ENCODE results near the gene DMD.

The DMD gene

DNA sequence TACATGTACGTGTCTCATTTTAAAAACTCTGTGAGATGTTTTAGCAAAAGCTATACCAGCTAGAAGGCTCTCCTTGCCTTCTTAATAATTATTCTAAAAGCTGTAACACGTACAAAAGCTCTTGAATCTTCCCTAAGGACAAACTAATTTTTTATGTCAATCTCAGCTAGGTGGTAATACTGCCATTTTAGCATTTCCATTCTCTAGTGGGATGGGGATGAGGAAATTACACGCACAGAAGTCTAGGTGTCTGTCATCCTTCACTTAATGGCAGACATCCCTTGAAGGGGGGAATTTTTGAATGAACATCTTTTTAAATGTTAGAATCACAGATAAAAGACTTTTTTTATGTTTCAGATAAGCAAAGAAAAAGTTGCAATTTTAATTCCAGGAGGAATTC is 569.1 kb downstream of the DMD start:
- no peak for DNase-seq
- no peak overlapping the region for H3K4me3 Mint-ChIP-seq
- peaks cover 0 to 1% of the 10 kb centered on the region in 2 donors for H3K9me3 Mint-ChIP-seq
- no peaks in the 10 kb centered on the region for H3K4me1 Mint-ChIP-seq
- ATAC-seq (replicated peaks) = no peak
- no peaks in the 10 kb centered on the region for H3K36me3 Mint-ChIP-seq
- no peaks in the 10 kb centered on the region for H3K27me3 Mint-ChIP-seq
- H3K27ac Mint-ChIP-seq = no peak overlapping the region

DNA sequence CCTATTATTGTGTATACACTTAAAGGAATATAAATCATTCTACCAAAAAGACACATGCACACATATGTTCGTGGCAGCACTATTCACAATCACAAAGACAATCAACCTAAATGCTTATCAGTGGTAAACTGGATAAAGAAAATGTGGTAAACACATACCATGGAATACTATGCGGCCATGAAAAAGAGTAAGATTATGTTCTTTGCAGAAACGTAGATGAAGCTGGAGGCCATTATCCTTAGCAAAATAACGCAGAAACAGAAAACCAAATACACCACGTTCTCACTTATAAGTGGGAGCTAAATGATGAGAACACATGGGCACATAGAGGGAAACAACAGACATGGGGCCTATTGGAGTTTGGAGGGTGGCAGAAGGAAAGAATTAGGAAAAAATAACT is 593.2 kb downstream of the DMD start:
- peaks cover 0 to 3% of the 10 kb centered on the region in 2 donors for H3K27me3 Mint-ChIP-seq
- no peak overlapping the region for H3K27ac Mint-ChIP-seq
- no peak overlapping the region for H3K4me3 Mint-ChIP-seq
- peaks cover 0 to 10% of the 10 kb centered on the region in 2 donors for H3K9me3 Mint-ChIP-seq
- ATAC-seq (replicated peaks) (no peak), DNase-seq (no peak)
- H3K36me3 Mint-ChIP-seq = no peaks in the 10 kb centered on the region
- no peaks in the 10 kb centered on the region for H3K4me1 Mint-ChIP-seq

DNA sequence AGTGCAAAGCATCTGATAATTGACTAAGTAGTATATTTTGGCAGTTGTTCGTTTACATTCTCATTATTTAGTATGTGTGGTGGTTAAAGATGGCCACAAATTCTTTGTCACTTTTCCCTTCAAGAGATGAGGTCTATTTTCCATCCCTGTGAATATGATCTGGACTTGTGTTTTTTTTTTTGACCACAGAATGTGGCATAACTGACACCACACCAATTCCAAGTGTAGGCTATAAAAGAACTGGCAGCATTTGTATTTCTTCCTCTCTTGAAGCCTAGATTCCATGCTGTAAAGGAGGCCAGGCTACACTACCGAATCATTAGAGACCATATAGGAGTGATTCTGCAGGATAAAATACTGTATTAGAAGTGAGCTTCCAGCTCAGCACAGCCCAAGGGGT is 596.6 kb downstream of the DMD start:
- H3K27ac Mint-ChIP-seq = no peak overlapping the region
- peaks cover 0 to 2% of the 10 kb centered on the region in 2 donors for H3K27me3 Mint-ChIP-seq
- no peak overlapping the region for H3K4me3 Mint-ChIP-seq
- H3K9me3 Mint-ChIP-seq = peaks cover 0 to 10% of the 10 kb centered on the region in 2 donors
- no peak for ATAC-seq (replicated peaks)
- no peaks in the 10 kb centered on the region for H3K4me1 Mint-ChIP-seq
- no peaks in the 10 kb centered on the region for H3K36me3 Mint-ChIP-seq
- DNase-seq = no peak

DNA sequence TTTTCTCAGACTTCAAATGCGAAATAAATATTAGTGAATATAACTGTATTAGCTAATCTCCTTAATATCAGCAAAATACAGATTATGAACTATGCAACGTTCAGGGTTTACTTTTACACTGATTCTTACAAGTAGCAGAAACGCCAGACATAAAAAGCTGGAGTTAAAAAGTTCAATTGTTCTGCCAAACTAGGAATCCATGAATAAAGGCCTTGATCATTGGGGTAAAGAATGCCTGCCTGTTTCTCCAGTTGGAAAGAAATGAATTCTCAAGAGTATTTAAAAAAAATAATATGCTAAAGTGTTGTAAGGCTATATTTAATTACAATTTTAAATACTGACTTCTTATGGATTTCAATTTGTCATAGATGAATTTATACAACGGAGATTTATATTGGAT is 612.2 kb downstream of the DMD start:
- no peak for DNase-seq
- Mint-ChIP-seq H3K27ac (no peak overlapping the region), H3K27me3 (no peaks in the 10 kb centered on the region), H3K36me3 (no peaks in the 10 kb centered on the region), H3K4me3 (no peak overlapping the region), H3K9me3 (peaks cover 0 to under 1% of the 10 kb centered on the region in 2 donors), H3K4me1 (no peaks in the 10 kb centered on the region)
- no peak for ATAC-seq (replicated peaks)

DNA sequence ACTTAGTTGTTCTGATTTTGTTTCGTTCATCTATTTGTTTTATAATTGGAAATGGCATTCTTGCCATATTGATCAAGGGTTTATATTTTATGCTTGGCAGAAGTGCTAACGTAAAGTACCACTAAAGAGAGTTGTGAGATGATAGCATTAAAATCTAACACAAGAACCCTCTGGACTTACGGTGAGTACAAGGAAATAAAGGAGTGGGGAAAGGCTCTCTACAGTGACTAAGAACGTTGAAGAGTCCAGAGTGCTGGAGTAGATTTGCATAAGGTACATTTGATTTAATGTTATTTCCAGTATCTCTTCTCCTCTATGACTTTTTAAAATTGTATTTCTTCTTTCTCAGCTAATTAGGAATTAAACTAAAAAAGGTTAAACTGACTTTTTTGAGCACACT is 612.6 kb downstream of the DMD start:
- DNase-seq = no peak
- H3K9me3 Mint-ChIP-seq = no peaks in the 10 kb centered on the region
- no peak for ATAC-seq (replicated peaks)
- H3K27me3 Mint-ChIP-seq = no peaks in the 10 kb centered on the region
- H3K36me3 Mint-ChIP-seq = no peaks in the 10 kb centered on the region
- no peak overlapping the region for H3K4me3 Mint-ChIP-seq
- H3K27ac Mint-ChIP-seq = no peak overlapping the region
- H3K4me1 Mint-ChIP-seq = no peaks in the 10 kb centered on the region

DNA sequence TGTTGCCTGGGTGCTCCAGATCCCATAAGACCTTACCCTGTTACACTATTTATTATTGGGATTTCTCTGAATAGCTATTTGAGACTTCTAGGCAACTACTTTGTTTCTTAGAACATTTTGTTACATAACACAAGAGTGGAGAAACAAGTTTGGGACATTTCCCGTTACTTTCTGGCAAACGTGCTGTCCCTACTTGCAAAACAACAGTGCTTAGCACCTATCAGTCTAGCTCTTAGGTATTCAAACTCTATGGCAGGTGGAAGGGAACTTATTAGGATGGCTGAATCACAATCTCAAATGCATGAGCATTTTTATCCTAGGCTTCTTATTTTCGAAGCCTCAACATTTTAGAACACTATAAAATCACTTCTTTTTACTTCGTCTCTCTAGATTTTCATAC is 613.6 kb downstream of the DMD start:
- Mint-ChIP-seq H3K27ac (no peak overlapping the region), H3K27me3 (no peaks in the 10 kb centered on the region), H3K4me3 (no peak overlapping the region), H3K36me3 (no peaks in the 10 kb centered on the region), H3K4me1 (no peaks in the 10 kb centered on the region), H3K9me3 (no peaks in the 10 kb centered on the region)
- no peak for ATAC-seq (replicated peaks)
- no peak for DNase-seq

DNA sequence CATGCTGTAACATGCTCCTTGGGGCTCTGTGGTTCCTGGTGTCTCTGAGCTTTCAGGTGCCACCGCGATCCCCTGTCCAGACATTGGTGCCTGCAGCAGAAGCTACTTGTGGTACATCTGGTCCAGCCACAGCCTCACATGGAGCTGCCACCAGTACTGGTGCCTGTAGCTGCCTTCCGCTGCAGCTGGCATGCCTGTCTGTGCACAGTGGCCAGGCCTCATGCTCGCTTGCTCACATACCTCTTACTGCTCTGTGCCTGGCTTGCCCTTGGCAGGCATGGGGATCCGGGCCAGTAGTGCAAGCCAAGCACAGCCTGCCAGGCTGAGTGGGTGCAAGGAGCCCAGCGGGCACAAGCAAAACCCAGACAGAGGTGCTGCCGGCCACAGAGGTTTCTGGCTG is 618.6 kb downstream of the DMD start:
- ATAC-seq (replicated peaks) = no peak
- Mint-ChIP-seq H3K4me3 (no peak overlapping the region), H3K4me1 (no peaks in the 10 kb centered on the region), H3K27ac (no peak overlapping the region), H3K9me3 (peaks cover 2 to 10% of the 10 kb centered on the region in 2 donors), H3K36me3 (no peaks in the 10 kb centered on the region), H3K27me3 (no peaks in the 10 kb centered on the region)
- DNase-seq = no peak

DNA sequence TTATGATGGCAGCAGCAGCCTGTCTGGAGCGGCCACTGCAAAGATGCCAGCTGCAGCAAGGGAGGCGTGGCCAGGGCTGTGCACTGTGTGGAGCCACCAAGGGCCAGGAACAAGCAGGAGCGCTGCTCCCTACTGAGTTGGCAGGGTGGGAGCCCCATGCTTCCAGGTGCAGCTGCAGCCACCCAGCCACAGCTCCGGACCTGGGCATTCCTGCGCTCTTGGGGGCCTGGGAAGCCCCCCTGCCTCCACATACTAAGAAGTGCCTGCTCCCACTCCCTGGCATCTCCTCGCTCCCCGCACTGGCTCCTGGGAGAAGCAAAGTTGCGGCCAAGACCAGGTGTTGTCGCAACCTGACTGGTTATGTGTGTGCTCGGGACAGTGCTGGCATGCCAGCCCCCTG is 619.8 kb downstream of the DMD start:
- DNase-seq (no peak), ATAC-seq (replicated peaks) (no peak)
- no peaks in the 10 kb centered on the region for H3K4me1 Mint-ChIP-seq
- H3K27me3 Mint-ChIP-seq = no peaks in the 10 kb centered on the region
- no peaks in the 10 kb centered on the region for H3K36me3 Mint-ChIP-seq
- H3K4me3 Mint-ChIP-seq = no peak overlapping the region
- H3K27ac Mint-ChIP-seq = no peak overlapping the region
- peaks cover 2 to 10% of the 10 kb centered on the region in 2 donors for H3K9me3 Mint-ChIP-seq

DNA sequence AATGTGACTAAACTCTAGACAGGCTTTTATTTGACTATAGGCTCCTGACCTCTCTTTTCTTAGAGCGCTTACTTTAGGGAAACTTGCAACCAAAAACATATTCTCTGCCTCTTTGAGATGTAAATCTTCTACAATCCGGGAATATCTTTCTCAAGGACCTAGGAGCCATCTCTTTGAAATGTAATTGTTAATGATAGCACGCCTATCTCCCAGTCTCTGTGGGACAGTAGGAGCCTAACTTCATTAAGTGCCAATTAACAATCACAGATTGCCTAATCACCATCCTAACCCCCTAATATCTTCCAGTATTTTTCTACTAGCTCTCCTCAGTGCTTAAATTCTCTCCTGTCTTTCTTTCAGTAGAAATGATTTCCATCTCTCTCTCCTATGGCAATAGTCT is 628.6 kb downstream of the DMD start:
- H3K27ac Mint-ChIP-seq = no peak overlapping the region
- H3K27me3 Mint-ChIP-seq = no peaks in the 10 kb centered on the region
- DNase-seq (no peak), ATAC-seq (replicated peaks) (no peak)
- H3K36me3 Mint-ChIP-seq = no peaks in the 10 kb centered on the region
- no peak overlapping the region for H3K4me3 Mint-ChIP-seq
- H3K9me3 Mint-ChIP-seq = no peaks in the 10 kb centered on the region
- no peaks in the 10 kb centered on the region for H3K4me1 Mint-ChIP-seq

DNA sequence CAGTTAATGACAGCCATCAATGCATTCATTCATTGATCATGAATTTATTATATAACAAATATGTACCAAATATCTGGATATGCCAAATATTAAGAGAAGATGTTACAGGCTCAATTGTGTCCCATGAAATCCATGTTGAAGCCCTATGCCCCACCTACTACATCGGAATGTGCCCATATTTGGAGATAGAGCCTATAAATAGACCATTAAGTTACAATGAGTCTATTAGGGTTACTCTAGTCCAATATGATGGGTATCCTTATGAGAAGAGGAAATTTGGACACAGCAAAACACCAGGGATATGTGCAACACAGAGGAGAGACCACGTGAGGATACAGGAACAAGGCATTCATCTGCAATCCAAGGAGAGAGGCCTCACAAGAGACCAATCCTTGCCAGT is 634.5 kb downstream of the DMD start:
- Mint-ChIP-seq H3K4me1 (no peaks in the 10 kb centered on the region), H3K27ac (no peak overlapping the region), H3K4me3 (no peak overlapping the region), H3K9me3 (no peaks in the 10 kb centered on the region), H3K27me3 (no peaks in the 10 kb centered on the region), H3K36me3 (no peaks in the 10 kb centered on the region)
- DNase-seq (no peak), ATAC-seq (replicated peaks) (no peak)

DNA sequence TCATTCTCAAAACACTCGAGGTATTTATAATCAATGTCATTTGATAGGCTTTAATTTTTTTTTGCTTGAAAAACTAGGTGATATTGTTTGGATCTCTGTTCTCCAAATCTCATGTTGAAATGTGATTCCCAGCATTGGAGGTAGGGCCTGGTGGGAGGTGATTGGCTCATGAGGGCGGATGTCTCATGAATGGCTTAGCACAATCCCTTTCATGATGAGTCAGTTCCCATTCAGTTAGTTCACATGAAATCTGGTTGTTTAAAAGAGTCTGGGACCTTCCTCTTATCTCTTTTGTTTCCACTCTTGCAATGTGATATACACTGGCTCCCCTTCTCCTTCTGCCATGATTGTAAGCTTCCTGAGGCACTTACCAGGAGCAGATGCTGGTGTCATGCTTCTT is 638.7 kb downstream of the DMD start:
- ATAC-seq (replicated peaks) (no peak), DNase-seq (no peak)
- no peaks in the 10 kb centered on the region for H3K36me3 Mint-ChIP-seq
- H3K4me3 Mint-ChIP-seq = no peak overlapping the region
- H3K4me1 Mint-ChIP-seq = no peaks in the 10 kb centered on the region
- H3K27me3 Mint-ChIP-seq = no peaks in the 10 kb centered on the region
- H3K27ac Mint-ChIP-seq = no peak overlapping the region
- H3K9me3 Mint-ChIP-seq = no peaks in the 10 kb centered on the region

DNA sequence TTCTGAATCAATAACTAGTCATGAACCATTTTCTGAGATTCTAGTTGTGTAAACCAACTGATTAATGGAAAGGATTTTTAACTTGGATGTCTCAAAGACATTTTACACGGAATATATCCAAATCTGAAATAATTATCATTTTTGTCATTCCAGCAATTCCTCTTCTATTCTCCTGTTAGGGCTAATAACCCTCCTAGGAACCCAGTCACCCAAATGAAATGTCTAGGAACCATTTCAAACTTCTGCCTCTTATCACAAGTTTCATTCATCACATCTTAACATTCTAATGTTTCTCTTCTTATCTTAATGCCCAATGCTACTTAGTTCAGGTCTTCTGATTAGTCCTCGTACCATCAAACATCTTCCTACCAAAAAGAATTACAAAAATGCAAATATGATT is 639.8 kb downstream of the DMD start:
- Mint-ChIP-seq H3K27ac (no peak overlapping the region), H3K4me3 (no peak overlapping the region), H3K9me3 (no peaks in the 10 kb centered on the region), H3K36me3 (no peaks in the 10 kb centered on the region), H3K27me3 (no peaks in the 10 kb centered on the region), H3K4me1 (no peaks in the 10 kb centered on the region)
- DNase-seq = no peak
- no peak for ATAC-seq (replicated peaks)

DNA sequence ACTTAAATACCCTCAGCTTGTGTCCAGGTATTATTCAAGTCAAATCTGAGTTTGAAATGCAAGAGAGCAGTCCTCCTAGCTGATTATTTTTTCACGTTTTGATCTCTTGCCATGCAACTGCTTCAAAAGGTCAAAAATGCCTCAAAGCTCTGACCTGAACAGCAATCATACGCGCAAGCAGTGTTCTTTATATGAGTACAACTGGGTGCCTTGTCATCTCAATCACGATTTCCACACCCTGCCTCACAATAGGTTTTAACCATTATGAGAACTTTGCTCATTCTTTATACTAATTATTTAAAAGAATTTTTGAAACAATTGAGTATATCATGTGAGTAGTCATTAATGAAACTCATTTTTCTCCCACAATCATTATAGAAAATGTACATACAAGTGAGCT is 649.1 kb downstream of the DMD start:
- no peak for ATAC-seq (replicated peaks)
- H3K4me1 Mint-ChIP-seq = no peaks in the 10 kb centered on the region
- H3K27me3 Mint-ChIP-seq = no peaks in the 10 kb centered on the region
- no peaks in the 10 kb centered on the region for H3K36me3 Mint-ChIP-seq
- no peaks in the 10 kb centered on the region for H3K9me3 Mint-ChIP-seq
- no peak for DNase-seq
- H3K4me3 Mint-ChIP-seq = no peak overlapping the region
- no peak overlapping the region for H3K27ac Mint-ChIP-seq

DNA sequence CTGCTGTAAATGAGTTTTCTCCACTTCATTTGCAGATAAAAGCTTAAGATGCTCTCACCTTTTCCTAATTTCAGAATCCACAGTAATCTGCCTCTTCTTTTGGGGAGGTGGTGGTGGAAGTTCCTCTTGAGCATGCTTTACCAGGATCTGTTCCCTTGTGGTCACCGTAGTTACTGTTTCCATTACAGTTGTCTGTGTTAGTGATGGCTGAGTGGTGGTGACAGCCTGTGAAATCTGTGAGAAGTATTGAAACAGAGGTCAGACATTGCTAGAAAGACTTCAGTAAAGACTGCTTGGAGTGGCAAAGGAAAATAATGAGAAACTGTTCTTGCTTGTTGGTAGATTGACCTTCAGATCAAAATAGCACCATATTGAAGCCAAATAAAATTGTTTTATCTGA is 666.2 kb downstream of the DMD start:
- no peaks in the 10 kb centered on the region for H3K36me3 Mint-ChIP-seq
- DNase-seq (no peak), ATAC-seq (replicated peaks) (no peak)
- H3K27me3 Mint-ChIP-seq = no peaks in the 10 kb centered on the region
- no peaks in the 10 kb centered on the region for H3K9me3 Mint-ChIP-seq
- no peak overlapping the region for H3K4me3 Mint-ChIP-seq
- H3K27ac Mint-ChIP-seq = no peak overlapping the region
- H3K4me1 Mint-ChIP-seq = no peaks in the 10 kb centered on the region

DNA sequence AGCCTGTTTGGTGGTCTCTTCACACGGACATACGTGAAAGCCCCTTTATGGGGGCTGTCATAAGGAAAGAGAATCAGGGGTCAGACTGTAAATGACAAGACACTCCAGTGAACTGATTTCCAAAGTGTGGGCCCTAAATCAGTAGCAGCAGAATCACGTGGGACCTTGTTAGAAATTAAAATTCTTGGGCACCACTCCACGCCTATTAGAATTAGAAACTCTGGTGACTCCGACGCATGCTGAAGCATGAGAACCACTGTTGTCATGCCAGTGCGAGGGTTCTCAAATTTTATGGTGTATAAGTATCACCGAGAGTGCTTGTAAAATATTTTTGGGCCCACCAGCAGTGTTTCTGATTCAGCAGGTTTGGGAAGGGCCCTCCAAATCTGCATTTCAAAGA is 672.8 kb downstream of the DMD start:
- H3K4me3 Mint-ChIP-seq = no peak overlapping the region
- no peak for ATAC-seq (replicated peaks)

DNA sequence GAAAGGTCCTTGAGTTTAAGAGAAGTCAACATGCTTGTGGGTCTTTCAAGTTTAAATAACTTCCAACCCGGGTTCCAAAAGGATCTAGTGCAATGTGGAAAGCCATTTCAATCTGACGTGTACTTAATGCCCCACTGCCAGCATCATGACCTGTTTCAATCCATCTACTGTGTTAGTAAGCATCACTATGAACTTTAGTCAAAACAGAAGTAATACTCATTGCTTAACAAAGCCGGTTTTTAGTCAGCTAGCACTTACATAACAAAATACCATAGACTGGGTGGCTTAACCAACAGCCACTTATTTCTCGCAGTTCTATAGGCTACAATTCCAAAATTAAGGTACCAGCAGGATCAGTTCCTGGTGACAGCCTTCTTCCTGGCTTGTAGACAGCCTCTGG is 677.5 kb downstream of the DMD start:
- no peak overlapping the region for H3K27ac Mint-ChIP-seq
- no peak for DNase-seq

More for the DNA sequence above, 672.8 kb downstream of the DMD start:
- DNase-seq = no peak
- Mint-ChIP-seq H3K36me3 (no peaks in the 10 kb centered on the region), H3K27ac (no peak overlapping the region), H3K4me1 (no peaks in the 10 kb centered on the region), H3K9me3 (no peaks in the 10 kb centered on the region), H3K27me3 (peaks cover 0 to 4% of the 10 kb centered on the region in 2 donors)

More for the DNA sequence above, 677.5 kb downstream of the DMD start:
- H3K4me1 Mint-ChIP-seq = no peaks in the 10 kb centered on the region
- H3K36me3 Mint-ChIP-seq = no peaks in the 10 kb centered on the region
- ATAC-seq (replicated peaks) = peak in 1 of 2 donors; percentile 42
- no peaks in the 10 kb centered on the region for H3K9me3 Mint-ChIP-seq
- H3K27me3 Mint-ChIP-seq = peaks cover 0 to 4% of the 10 kb centered on the region in 2 donors
- H3K4me3 Mint-ChIP-seq = no peak overlapping the region

Data from stimulated activated naive B cell treated with anti-CD40 and anti-IgM and Interleukin-4, amounts not matched to agents 10 μg/mL and 1 μg/mL and 100 μg/mL, for 72 hours (primary cell).